H1 (cell line): Measurements from ENCODE around the gene SLTM. TPM values are rescaled to one million over a fixed set of nuclear protein-coding genes. Genes with fewer than 3 reads are reported as not detected.

Experiments used
- CTCF ChIA-PET: fragments of 300-600 bp; sonication (Branson Sonifier 250); formaldehyde crosslinking; loops from one replicate; lab custom pipeline; 2021; ENCODE audit not compliant: partially characterized antibody; lab: Charles Lee
- POLR2A ChIA-PET: fragments of 300-600 bp; sonication (Branson Sonifier 250); formaldehyde crosslinking; loops from one replicate; lab custom pipeline; 2021; ENCODE audit warnings: inconsistent platforms; ENCODE audit not compliant: partially characterized antibody; lab: Charles Lee
- DNase-seq, 2 experiments: peaks; one replicate each; pipeline versions ENCODE4 v3.0.0 to v3.0.0-alpha.2; 2010 to 2022; ENCODE audit warnings: low spot score in 2 of 2, low read depth in 1 of 2, mixed read lengths in 1 of 2
- FAIRE-seq: peaks from 2 replicates; lab custom pipeline; 2011; peaks lifted over from hg19 to GRCh38; lab: Jason Lieb, UNC
- H2AFZ ChIP-seq: 2 replicates; pipeline ENCODE4 v1.8.1; 2012; ENCODE audit warnings: low read length, inconsistent platforms
- H2AK5ac ChIP-seq: 2 replicates; pipeline ENCODE4 v1.6.1; 2013; ENCODE audit warnings: low read depth, low read length
- H2BK120ac ChIP-seq: replicated peaks from 2 replicates; pipeline ENCODE3; 2013; ENCODE audit warnings: low read depth, low read length, inconsistent platforms
- H2BK12ac ChIP-seq: 2 replicates; pipeline ENCODE4 v1.6.1; 2013; ENCODE audit warnings: low read depth, low read length
- H2BK15ac ChIP-seq: 2 replicates; pipeline ENCODE4 v1.6.1; 2013; ENCODE audit warnings: low read length
- H2BK20ac ChIP-seq: 2 replicates; pipeline ENCODE4 v1.6.1; 2013; ENCODE audit warnings: low read length
- H2BK5ac ChIP-seq: 2 replicates; pipeline ENCODE4 v1.6.1; 2013; ENCODE audit warnings: low read depth, low read length
- H3K14ac ChIP-seq: 2 replicates; pipeline ENCODE4 v1.6.1; 2013; ENCODE audit warnings: inconsistent platforms; ENCODE audit not compliant: insufficient read length
- H3K18ac ChIP-seq: 2 replicates; pipeline ENCODE4 v1.6.1; 2013; ENCODE audit warnings: low read length; ENCODE audit errors: extremely low read depth
- H3K23ac ChIP-seq: 2 replicates; pipeline ENCODE4 v1.6.1; 2013; ENCODE audit warnings: inconsistent platforms; ENCODE audit not compliant: insufficient read length
- H3K23me2 ChIP-seq: 2 replicates; pipeline ENCODE4 v1.6.1; 2013; ENCODE audit warnings: low read depth, low read length
- H3K27ac ChIP-seq: 2 replicates; pipeline ENCODE4 v1.6.1; 2011; ENCODE audit warnings: low read depth, low read length, inconsistent platforms
- H3K27me3 ChIP-seq, 4 experiments: replicated peaks in 1 of 4; 1 replicate in 1 of 4; 2 replicates in 3 of 4; pipeline versions ENCODE4 v1.6.1 to v1.8.1; 2011 to 2013; ENCODE audit warnings: low read length in 3 of 4, mild to moderate bottlenecking in 3 of 4, inconsistent platforms in 2 of 4, mixed read lengths in 2 of 4, moderate library complexity in 1 of 4; ENCODE audit not compliant: control insufficient read depth in 3 of 4, insufficient read depth in 3 of 4; ENCODE audit errors: extremely low read depth in 1 of 4
- H3K36me3 ChIP-seq, 4 experiments: 2 replicates each; pipeline versions ENCODE4 v1.6.1 to v1.8.1; 2011 to 2013; ENCODE audit warnings: mild to moderate bottlenecking in 4 of 4, low read length in 3 of 4, moderate library complexity in 2 of 4, control low read depth in 1 of 4, inconsistent platforms in 1 of 4; ENCODE audit not compliant: insufficient read depth in 4 of 4, control insufficient read depth in 2 of 4
- H3K4ac ChIP-seq: replicated peaks from 2 replicates; pipeline ENCODE3; 2013; ENCODE audit warnings: low read length, low read depth, mixed read lengths, inconsistent platforms; ENCODE audit not compliant: insufficient read length
- H3K4me1 ChIP-seq, 4 experiments: replicated peaks in 1 of 4; 1 replicate in 1 of 4; 2 replicates in 3 of 4; pipeline versions ENCODE4 v1.6.1 to v1.8.1; 2011 to 2013; ENCODE audit warnings: low read length in 3 of 4, inconsistent platforms in 2 of 4, mixed read lengths in 1 of 4; ENCODE audit not compliant: insufficient read depth in 4 of 4, control insufficient read depth in 3 of 4
- H3K4me2 ChIP-seq, 2 experiments: 2 replicates each; pipeline versions ENCODE4 v1.6.1 to v1.8.1; 2011 to 2013; ENCODE audit warnings: low read depth in 2 of 2, low read length in 2 of 2, control low read depth in 1 of 2, inconsistent platforms in 1 of 2, mild to moderate bottlenecking in 1 of 2; ENCODE audit not compliant: insufficient read depth in 1 of 2
- H3K4me3 ChIP-seq, 4 experiments: fragments of 200-600, 300-600 bp in 1 of 4; sonication (generic), shearing (Covaris generic), sonication (Bioruptor Twin) in 1 of 4; 2 replicates each; pipeline versions ENCODE4 v1.5.1 to v1.8.1; 2011 to 2016; ENCODE audit warnings: low read length in 4 of 4, low read depth in 3 of 4, control low read depth in 2 of 4, inconsistent platforms in 2 of 4, mild to moderate bottlenecking in 2 of 4, mixed read lengths in 1 of 4, moderate library complexity in 1 of 4; ENCODE audit not compliant: insufficient read depth in 2 of 4; ENCODE audit errors: extremely low read depth in 1 of 4
- H3K56ac ChIP-seq: replicated peaks from 2 replicates; pipeline ENCODE3; 2013; ENCODE audit warnings: low read depth, mild to moderate bottlenecking, mixed read lengths, low read length, inconsistent platforms; ENCODE audit not compliant: insufficient read length
- H3K79me1 ChIP-seq: 2 replicates; pipeline ENCODE4 v1.6.1; 2013; ENCODE audit warnings: low read depth, low read length, control low read depth
- H3K79me2 ChIP-seq, 2 experiments: 2 replicates each; pipeline versions ENCODE4 v1.6.1 to v1.8.1; 2012 to 2013; ENCODE audit warnings: low read length in 2 of 2, mild to moderate bottlenecking in 2 of 2, inconsistent platforms in 1 of 2; ENCODE audit not compliant: insufficient read depth in 2 of 2, control insufficient read depth in 1 of 2
- H3K9ac ChIP-seq, 4 experiments: replicated peaks in 1 of 4; 1 replicate in 1 of 4; 2 replicates in 3 of 4; pipeline versions ENCODE4 v1.6.1 to v1.8.1; 2011 to 2013; ENCODE audit warnings: low read depth in 3 of 4, low read length in 3 of 4, control low read depth in 2 of 4, mild to moderate bottlenecking in 2 of 4, moderate library complexity in 2 of 4, inconsistent platforms in 1 of 4; ENCODE audit errors: extremely low read depth in 1 of 4
- H3K9me3 ChIP-seq, 2 experiments: 2 replicates each; pipeline versions ENCODE4 v1.6.1 to v1.8.1; 2012 to 2013; ENCODE audit warnings: mild to moderate bottlenecking in 2 of 2, moderate library complexity in 2 of 2, control low read depth in 1 of 2, inconsistent platforms in 1 of 2, low read depth in 1 of 2, low read length in 1 of 2, mixed read lengths in 1 of 2; ENCODE audit not compliant: insufficient read depth in 2 of 2
- H4K20me1 ChIP-seq, 2 experiments: replicated peaks in 1 of 2; 2 replicates each; pipeline versions ENCODE3 to v1.8.1; 2011 to 2013; ENCODE audit warnings: inconsistent platforms in 2 of 2, low read length in 2 of 2, mild to moderate bottlenecking in 1 of 2; ENCODE audit not compliant: insufficient read depth in 2 of 2, control insufficient read depth in 1 of 2
- H4K5ac ChIP-seq: 2 replicates; pipeline ENCODE4 v1.6.1; 2013; ENCODE audit warnings: low read length, low read depth, mixed read lengths, inconsistent platforms; ENCODE audit not compliant: insufficient read length
- H4K8ac ChIP-seq: 2 replicates; pipeline ENCODE4 v1.8.0; 2013; ENCODE audit warnings: mild to moderate bottlenecking, moderate library complexity, low read length, inconsistent platforms; ENCODE audit not compliant: insufficient read depth; ENCODE audit errors: extremely low read depth
- H4K91ac ChIP-seq: replicated peaks from 2 replicates; pipeline ENCODE3; 2013; ENCODE audit warnings: low read length, mixed read lengths, inconsistent platforms; ENCODE audit not compliant: insufficient read length
- BRCA1 ChIP-seq: IDR thresholded peaks from 2 replicates; pipeline ENCODE4 v1.6.1; 2012; ENCODE audit warnings: low read depth, low read length, improper control_type of control experiment
- CBX8 ChIP-seq: fragments of 300-800, 300-1000 bp; sonication (generic); IDR thresholded peaks from 2 replicates; pipeline ENCODE4 v1.7.1; 2016; ENCODE audit warnings: low read depth, low read length, borderline replicate concordance
- EZH2 ChIP-seq: fragments of 200-600 bp; sonication (generic); IDR thresholded peaks from 2 replicates; pipeline ENCODE4 v1.7.1; 2012; ENCODE audit warnings: low read depth, mild to moderate bottlenecking, moderate library complexity, low read length, inconsistent platforms; ENCODE audit not compliant: severe bottlenecking
- KDM4A ChIP-seq: IDR thresholded peaks from one replicate; pipeline ENCODE4 v1.7.1; 2012; ENCODE audit warnings: low read depth, mild to moderate bottlenecking, moderate library complexity, low read length, inconsistent platforms; ENCODE audit not compliant: severe bottlenecking
- POU5F1 ChIP-seq: IDR thresholded peaks from 2 replicates; pipeline ENCODE4 v1.6.1; 2011; ENCODE audit warnings: low read depth, mild to moderate bottlenecking, low read length, moderate library complexity
- SIRT6 ChIP-seq: IDR thresholded peaks from one replicate; pipeline ENCODE4 v1.7.1; 2012; ENCODE audit warnings: low read length, inconsistent platforms
- SIX5 ChIP-seq: IDR thresholded peaks from 2 replicates; pipeline ENCODE4 v1.6.1; 2011; ENCODE audit warnings: mild to moderate bottlenecking, low read depth, low read length
- YY1 ChIP-seq: IDR thresholded peaks from 2 replicates; pipeline ENCODE4 v1.6.1; 2011; ENCODE audit warnings: low read depth, mild to moderate bottlenecking, low read length
- ZNF274 ChIP-seq: IDR thresholded peaks from 2 replicates; pipeline ENCODE4 v1.7.0; 2012; ENCODE audit warnings: low read length, borderline replicate concordance; ENCODE audit errors: extremely low read depth
- WGBS, 2 experiments: shearing (Covaris generic) in 1 of 2; methylation state at CpG; one replicate each; pipeline versions ENCODE4 v1.1.6 to v1.1.7; 2013 to 2015; ENCODE audit warnings: low lambda C conversion rate in 2 of 2, mixed read lengths in 2 of 2, inconsistent platforms in 1 of 2, low coverage in 1 of 2, missing lambda C conversion rate in 1 of 2; ENCODE audit not compliant: insufficient replicate concordance in 2 of 2, insufficient coverage in 1 of 2, insufficient read length in 1 of 2; ENCODE audit errors: extremely low coverage in 1 of 2, missing lambda C conversion rate in 1 of 2; 5-methylcytosine and 5-hydroxymethylcytosine counted together
- polyA plus RNA-seq, 7 experiments: library from polyadenylated mRNA; depleted of rRNA in 3 of 7; stranded (reverse) in 5 of 7; unstranded in 2 of 7; fragments of >200 nt in 5 of 7; fragments of 200-250 nt in 2 of 7; gene quantifications; 1 replicate in 5 of 7; 2 replicates in 1 of 7; 4 replicates in 1 of 7; pipeline versions ENCODE4 v1.2.1 to v1.2.3, GENCODE V29; 2011 to 2013; ENCODE audit warnings: missing spikeins in 2 of 7, mixed read lengths in 2 of 7
- total RNA-seq: library from RNA; stranded (reverse); fragmentation: NEBNext Ultra II Directional; extraction: Animal tissue kit (Norgen Biotek cat#: 25700); gene quantifications from 2 replicates; pipeline ENCODE4 v1.2.1, GENCODE V29; 2021
- TF ChIP-seq, protein P1 (sequence below): IDR thresholded peaks from 2 replicates; pipeline ENCODE4 v1.6.1; 2011; ENCODE audit warnings: low read length, improper control_type of control experiment

The SLTM gene
- total and polyA plus RNA-seq, 2 of the 8 experiments (the other 6 are each of a cell fraction or from before 2014, with no cell fraction given) = 30.8 to 149 TPM

DNA sequence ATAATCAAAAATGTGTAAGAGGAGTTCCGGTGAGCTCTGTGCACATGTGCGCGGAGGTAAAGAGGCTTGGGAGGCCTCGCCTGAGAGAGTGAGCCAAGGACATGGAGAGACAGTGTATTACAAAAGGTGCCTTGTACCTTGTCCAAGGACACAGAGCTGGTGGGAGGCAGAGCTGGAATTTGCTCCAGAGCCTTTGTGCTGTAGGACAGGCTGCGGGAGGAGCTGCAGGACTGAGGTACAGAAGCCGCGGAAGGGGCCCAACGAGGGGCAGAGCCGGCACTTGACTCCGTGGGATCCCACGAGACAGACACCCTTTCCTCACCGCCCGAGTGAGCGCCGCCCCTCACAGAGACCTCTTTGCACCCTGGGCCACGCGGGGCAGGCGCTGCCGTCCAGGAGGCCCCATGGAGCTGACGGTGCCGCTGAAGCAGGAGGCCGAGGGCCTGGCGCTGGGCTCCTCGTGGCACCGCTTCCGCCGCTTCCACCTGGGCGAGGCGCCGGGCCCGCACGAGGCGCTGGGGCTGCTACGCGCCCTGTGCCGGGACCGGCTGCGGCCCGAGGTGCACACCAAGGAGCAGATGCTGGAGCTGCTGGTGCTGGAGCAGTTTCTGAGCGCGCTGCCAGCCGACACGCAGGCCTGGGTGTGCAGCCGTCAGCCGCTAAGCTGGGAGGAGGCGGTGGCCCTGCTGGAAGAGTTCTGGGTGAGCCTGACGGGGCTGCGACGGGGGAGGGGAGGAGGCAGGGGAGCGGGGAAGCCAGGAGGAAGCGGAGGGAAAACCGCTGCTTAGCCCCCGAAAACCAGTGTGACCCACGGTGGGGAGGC is 68.7 kb downstream of the SLTM start:
- H3K9me3 ChIP-seq = no peaks in the 10 kb centered on the region; a peak in 1 of 4 replicates
- peaks cover 4% of the 10 kb centered on the region; the same call in 1 of the 2 replicates for H3K23me2 ChIP-seq
- H3K36me3 ChIP-seq = no peaks in the 10 kb centered on the region
- 27% methylated on average over 47 of the region's 54 CpGs; no CpG with 5 or more reads in 1 of the 2 experiments for WGBS, 2 experiments
- no peak overlapping the region for H3K27ac ChIP-seq
- peaks cover 0 to 5% (median 0%) of the 10 kb centered on the region in 4 experiments; a peak in 2 of 7 replicates for H3K27me3 ChIP-seq
- no peaks in the 10 kb centered on the region for H3K79me2 ChIP-seq
- no peaks in the 10 kb centered on the region for H4K20me1 ChIP-seq
- no peak overlapping the region for H3K56ac ChIP-seq
- H2AK5ac ChIP-seq = no peak overlapping the region
- ChIA-PET CTCF (interaction anchor here (0.5 to 3.4 kb wide), 18 partner anchors 9 to 668 kb away, joined by 3 to 18 read pairs (median 4); no protein-coding TSS in a partner anchor), POLR2A (interaction anchor here (0.6 to 2.9 kb wide), 7 partner anchors 11 to 115 kb away, joined by 3 to 46 read pairs (median 3); partner anchors contain the start of genes ADAM10 and MINDY2)
- peak overlapping the region; percentile 4 to 51 (median 11); a peak in 6 of 8 replicates for H3K4me3 ChIP-seq
- peak overlapping the region; percentile 26; the same call in 1 of the 2 replicates for H2BK5ac ChIP-seq
- FAIRE-seq (no peak), DNase-seq (peak; percentile 27 to 83)
- no peak overlapping the region for H4K5ac ChIP-seq
- peak overlapping the region; percentile 97 for H2AFZ ChIP-seq
- H3K79me1 ChIP-seq = no peaks in the 10 kb centered on the region
- H2BK12ac ChIP-seq = peak overlapping the region; percentile 79
- peak overlapping the region; percentile 82; the same call in 1 of the 2 replicates for H2BK20ac ChIP-seq
- H4K8ac ChIP-seq = peak overlapping the region; percentile 97
- H3K9ac ChIP-seq = peak overlapping the region in 2 of 4 experiments; percentile 36 to 53; a peak in 4 of 7 replicates
- H3K4ac ChIP-seq = no peak overlapping the region
- H3K14ac ChIP-seq = no peak overlapping the region
- H3K4me1 ChIP-seq = peaks cover 0 to 11% (median 5%) of the 10 kb centered on the region in 4 experiments; a peak in 3 of 7 replicates
- peak overlapping the region; percentile 66 for H4K91ac ChIP-seq
- peak overlapping the region; percentile 76 for H3K18ac ChIP-seq
- H2BK120ac ChIP-seq = no peak overlapping the region
- H2BK15ac ChIP-seq = peak overlapping the region; percentile 14
- H3K23ac ChIP-seq = no peak overlapping the region
- H3K4me2 ChIP-seq = peak overlapping the region; percentile 67 to 74
- TF ChIP-seq SIX5 = no peak
- TF ChIP-seq SIRT6 = no peak
- no peak for TF ChIP-seq CBX8
- TF ChIP-seq KDM4A = no peak
- TF ChIP-seq, protein P1, sequence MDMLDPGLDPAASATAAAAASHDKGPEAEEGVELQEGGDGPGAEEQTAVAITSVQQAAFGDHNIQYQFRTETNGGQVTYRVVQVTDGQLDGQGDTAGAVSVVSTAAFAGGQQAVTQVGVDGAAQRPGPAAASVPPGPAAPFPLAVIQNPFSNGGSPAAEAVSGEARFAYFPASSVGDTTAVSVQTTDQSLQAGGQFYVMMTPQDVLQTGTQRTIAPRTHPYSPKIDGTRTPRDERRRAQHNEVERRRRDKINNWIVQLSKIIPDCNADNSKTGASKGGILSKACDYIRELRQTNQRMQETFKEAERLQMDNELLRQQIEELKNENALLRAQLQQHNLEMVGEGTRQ = no peak
- TF ChIP-seq YY1 = no peak
- TF ChIP-seq POU5F1 = no peak
- no peak for TF ChIP-seq ZNF274
- no peak for TF ChIP-seq EZH2
- no peak for TF ChIP-seq BRCA1
